IMR-90 (cell line): ENCODE measurements around the gene SLC40A1. TPM values are rescaled to one million over a fixed set of nuclear protein-coding genes. Genes with fewer than 3 reads are reported as not detected.

ENCODE experiments used
- ATAC-seq: fragments of 200-7000 bp; cut with Tn5 transposase; 2 replicates; pipeline ENCODE4 v1.9.1; 2020; ENCODE audit warnings: low read depth, mild to moderate bottlenecking, moderate library complexity
- BruUV-seq: library from RNA; stranded (reverse); fragments of 400-500 nt; replicated peaks from 2 replicates; lab custom pipeline; 2021; lab: Mats Ljungman, UMichigan
- CTCF ChIA-PET: fragments of 300-600 bp; formaldehyde crosslinking; extraction: SDS; loops from one replicate; lab custom pipeline; 2021; ENCODE audit warnings: antibody characterized with exemption; lab: Yijun Ruan, JAX
- POLR2A ChIA-PET: fragments of 300-600 bp; sonication (Branson Sonifier 250); formaldehyde crosslinking; loops from one replicate; lab custom pipeline; 2022; ENCODE audit warnings: antibody characterized with exemption; ENCODE audit not compliant: unreplicated experiment; lab: Charles Lee
- DNase-seq: peaks from one replicate; pipeline ENCODE4 v3.0.0; 2013
- H2AFZ ChIP-seq: replicated peaks from 2 replicates; pipeline ENCODE3; 2013; ENCODE audit warnings: low read length, mild to moderate bottlenecking; ENCODE audit not compliant: poor library complexity
- H2AK5ac ChIP-seq: 2 replicates; pipeline ENCODE4 v1.6.1; 2013; ENCODE audit warnings: low read depth, low read length, inconsistent platforms
- H2AK9ac ChIP-seq: replicated peaks from 2 replicates; pipeline ENCODE3; 2013; ENCODE audit warnings: mild to moderate bottlenecking, low read depth, low read length, moderate library complexity; ENCODE audit not compliant: poor library complexity
- H2BK120ac ChIP-seq: 2 replicates; pipeline ENCODE4 v1.6.1; 2013; ENCODE audit warnings: low read depth, low read length, inconsistent platforms
- H2BK15ac ChIP-seq: 3 replicates; pipeline ENCODE4 v1.6.1; 2013; ENCODE audit warnings: low read depth, low read length, inconsistent platforms
- H2BK20ac ChIP-seq: 2 replicates; pipeline ENCODE4 v1.6.1; 2013; ENCODE audit warnings: low read depth, mild to moderate bottlenecking, inconsistent platforms, low read length, moderate library complexity
- H2BK5ac ChIP-seq: 2 replicates; pipeline ENCODE4 v1.6.1; 2013; ENCODE audit warnings: mild to moderate bottlenecking, low read depth, low read length, inconsistent platforms; ENCODE audit not compliant: poor library complexity, severe bottlenecking
- H3K14ac ChIP-seq: replicated peaks from 2 replicates; pipeline ENCODE4 v1.6.1; 2013; ENCODE audit warnings: low read depth, low read length, inconsistent platforms
- H3K18ac ChIP-seq: 2 replicates; pipeline ENCODE4 v1.6.1; 2013; ENCODE audit warnings: low read depth, low read length, control low read depth
- H3K23ac ChIP-seq: 2 replicates; pipeline ENCODE4 v1.6.1; 2013; ENCODE audit warnings: low read depth, low read length, inconsistent platforms
- H3K27ac ChIP-seq: 2 replicates; pipeline ENCODE4 v1.5.1; 2013; ENCODE audit warnings: mild to moderate bottlenecking, control low read depth, low read length; ENCODE audit not compliant: insufficient read depth
- H3K27me3 ChIP-seq: 2 replicates; pipeline ENCODE4 v1.6.1; 2013; ENCODE audit warnings: low read length; ENCODE audit not compliant: control insufficient read depth, insufficient read depth
- H3K36me3 ChIP-seq: 2 replicates; pipeline ENCODE4 v1.6.1; 2013; ENCODE audit warnings: low read length, mixed read lengths; ENCODE audit not compliant: control insufficient read depth, insufficient read depth
- H3K4ac ChIP-seq: 2 replicates; pipeline ENCODE4 v1.6.1; 2013; ENCODE audit warnings: low read depth, low read length, inconsistent platforms
- H3K4me1 ChIP-seq: 2 replicates; pipeline ENCODE4 v1.6.1; 2013; ENCODE audit warnings: low read length, mixed read lengths; ENCODE audit not compliant: control insufficient read depth, insufficient read depth
- H3K4me2 ChIP-seq: 2 replicates; pipeline ENCODE4 v1.6.1; 2013; ENCODE audit warnings: low read depth, mild to moderate bottlenecking, control low read depth, low read length, moderate library complexity
- H3K4me3 ChIP-seq: 2 replicates; pipeline ENCODE4 v1.5.1; 2013; ENCODE audit warnings: low read depth, mild to moderate bottlenecking, control low read depth, low read length, moderate library complexity; ENCODE audit not compliant: insufficient read depth
- H3K56ac ChIP-seq: 2 replicates; pipeline ENCODE4 v1.6.1; 2013; ENCODE audit warnings: low read length, inconsistent platforms; ENCODE audit not compliant: insufficient read depth; ENCODE audit errors: extremely low read depth
- H3K79me1 ChIP-seq, 2 experiments: 2 replicates each; pipeline ENCODE4 v1.6.1; 2013; ENCODE audit warnings: low read length in 2 of 2, inconsistent platforms in 1 of 2, low read depth in 1 of 2
- H3K9ac ChIP-seq: 2 replicates; pipeline ENCODE4 v1.6.1; 2013; ENCODE audit warnings: low read depth, low read length, control low read depth
- H3K9me1 ChIP-seq: 2 replicates; pipeline ENCODE4 v1.6.1; 2013; ENCODE audit warnings: low read length, inconsistent platforms; ENCODE audit not compliant: insufficient read depth
- H3K9me3 ChIP-seq: 2 replicates; pipeline ENCODE4 v1.6.1; 2013; ENCODE audit warnings: low read length; ENCODE audit not compliant: control insufficient read depth, insufficient read depth
- H4K20me1 ChIP-seq: 2 replicates; pipeline ENCODE4 v1.6.1; 2013; ENCODE audit warnings: low read length, inconsistent platforms; ENCODE audit not compliant: insufficient read depth
- H4K5ac ChIP-seq: 2 replicates; pipeline ENCODE4 v1.6.1; 2013; ENCODE audit warnings: mild to moderate bottlenecking, low read depth, low read length, control low read depth
- H4K8ac ChIP-seq, 2 experiments: 2 replicates each; pipeline ENCODE4 v1.6.1; 2013; ENCODE audit warnings: low read depth in 2 of 2, low read length in 2 of 2, control low read depth in 1 of 2, inconsistent platforms in 1 of 2
- H4K91ac ChIP-seq: 2 replicates; pipeline ENCODE4 v1.6.1; 2013; ENCODE audit warnings: low read depth, low read length, inconsistent platforms; ENCODE audit not compliant: insufficient read depth
- BHLHE40 ChIP-seq: fragments of 150-350 bp; IDR thresholded peaks from 2 replicates; pipeline ENCODE4 v1.6.1; 2016; ENCODE audit warnings: mild to moderate bottlenecking, low read depth, low read length
- CHD1 ChIP-seq: IDR thresholded peaks from 2 replicates; pipeline ENCODE4 v1.6.1; 2012; ENCODE audit warnings: low read depth, low read length, improper control_type of control experiment
- CTCF ChIP-seq: conservative IDR thresholded peaks from 2 replicates; pipeline ENCODE4 v1.5.1; 2012; ENCODE audit warnings: mild to moderate bottlenecking, low read depth, low read length, improper control_type of control experiment
- FOS ChIP-seq: fragments of 150-350 bp; IDR thresholded peaks from 2 replicates; pipeline ENCODE4 v1.6.1; 2016; ENCODE audit warnings: low read depth, low read length
- MAFK ChIP-seq: IDR thresholded peaks from 2 replicates; pipeline ENCODE4 v1.6.1; 2012; ENCODE audit warnings: low read depth, low read length, improper control_type of control experiment
- MAZ ChIP-seq: IDR thresholded peaks from 2 replicates; pipeline ENCODE4 v1.6.1; 2012; ENCODE audit warnings: low read depth, mild to moderate bottlenecking, low read length, improper control_type of control experiment, moderate library complexity, borderline replicate concordance
- MXI1 ChIP-seq: IDR thresholded peaks from 2 replicates; pipeline ENCODE4 v1.6.1; 2012; ENCODE audit warnings: low read depth, mild to moderate bottlenecking, low read length, moderate library complexity, borderline replicate concordance
- NFE2L2 ChIP-seq: fragments of 150-350 bp; IDR thresholded peaks from 2 replicates; pipeline ENCODE4 v1.6.1; 2016; ENCODE audit warnings: low read depth, mild to moderate bottlenecking, low read length
- POLR2A ChIP-seq: IDR thresholded peaks from 2 replicates; pipeline ENCODE4 v1.6.1; 2012; ENCODE audit warnings: mild to moderate bottlenecking, low read depth, low read length
- RCOR1 ChIP-seq: IDR thresholded peaks from 2 replicates; pipeline ENCODE4 v1.6.1; 2012; ENCODE audit warnings: mild to moderate bottlenecking, low read length, improper control_type of control experiment; ENCODE audit not compliant: insufficient replicate concordance
- RFX5 ChIP-seq: IDR thresholded peaks from 2 replicates; pipeline ENCODE4 v1.8.0; 2012; ENCODE audit warnings: low read depth, mild to moderate bottlenecking, low read length, moderate library complexity
- SMC3 ChIP-seq: fragments of 150-350 bp; IDR thresholded peaks from 2 replicates; pipeline ENCODE4 v1.6.1; 2016; ENCODE audit warnings: low read depth, mild to moderate bottlenecking, antibody characterized with exemption, low read length, moderate library complexity
- WGBS, 2 experiments: methylation state at CpG; one replicate each; pipeline versions ENCODE4 v1.1.5 to v1.1.7; 2013; ENCODE audit warnings: missing lambda C conversion rate in 2 of 2; ENCODE audit not compliant: insufficient read length in 1 of 2; ENCODE audit errors: extremely low coverage in 2 of 2; 5-methylcytosine and 5-hydroxymethylcytosine counted together
- dilution Hi-C: fragments of 300-500 bp; cut with HindIII; formaldehyde crosslinking; loops from one replicate; pipeline ENCODE4 v1.14.3; 2018; ENCODE audit warnings: low sequenced_read_pairs; ENCODE audit not compliant: unreplicated experiment
- in situ Hi-C: fragments of 300-500 bp; cut with MboI; formaldehyde crosslinking; loops from 3 replicates; pipeline ENCODE4 v1.14.3; 2019; ENCODE audit warnings: low sequenced_read_pairs, inconsistent platforms, mixed read lengths
- intact Hi-C: fragments of 100-400 bp; cut with micrococcal nuclease; formaldehyde crosslinking; loops from 2 replicates; pipeline ENCODE4 v1.10.0; 2022
- polyA plus RNA-seq, 3 experiments: library from polyadenylated mRNA; depleted of rRNA; stranded (reverse); fragments of >200 nt; gene quantifications; 2 replicates each; pipeline ENCODE4 v1.2.3, GENCODE V29; 2012; ENCODE audit warnings: low replicate concordance in 1 of 3
- total RNA-seq: library from RNA; depleted of rRNA; stranded (reverse); fragments of >200 nt; gene quantifications from 2 replicates; pipeline ENCODE4 v1.2.3, GENCODE V29; 2012

The SLC40A1 gene
- total and polyA plus RNA-seq, 2 of the 4 experiments (the other 2 are of a cell fraction): 1.5 to 5.0 TPM

- dilution Hi-C loops: no loop called here
- H2BK5ac ChIP-seq: no peak overlapping the region
- no peak overlapping the region for H3K14ac ChIP-seq
- no peaks in the 10 kb centered on the region for H3K79me1 ChIP-seq
- no peak overlapping the region for H2BK15ac ChIP-seq
- no peak overlapping the region for H4K8ac ChIP-seq
- TF ChIP-seq NFE2L2 (no peak), POLR2A (no peak), FOS (no peak), CTCF (no peak), BHLHE40 (no peak), MAZ (no peak), RFX5 (no peak), MXI1 (no peak), CHD1 (no peak), RCOR1 (no peak), MAFK (no peak), SMC3 (no peak)
- no peak overlapping the region for H4K91ac ChIP-seq
- no peak overlapping the region for H3K4me2 ChIP-seq
- no peaks in the 10 kb centered on the region for H3K36me3 ChIP-seq
- H2AK5ac ChIP-seq: no peak overlapping the region
- WGBS, 2 experiments: no CpG with 5 or more reads among the region's 3 CpGs
- no peak overlapping the region for H2BK20ac ChIP-seq
- ChIA-PET POLR2A (no interaction called here), CTCF (interaction anchor here (0.7 kb wide), 1 partner anchor 47 kb away, joined by 3 read pairs; no protein-coding TSS in a partner anchor)
- no peaks in the 10 kb centered on the region for H4K20me1 ChIP-seq
- H3K56ac ChIP-seq: no peak overlapping the region
- no peak overlapping the region for H4K5ac ChIP-seq
- no peak overlapping the region for H2BK120ac ChIP-seq
- no peaks in the 10 kb centered on the region for H3K9me3 ChIP-seq
- H3K4me3 ChIP-seq: no peak overlapping the region
- H3K9ac ChIP-seq: no peak overlapping the region
- H3K27me3 ChIP-seq: no peaks in the 10 kb centered on the region
- H3K27ac ChIP-seq: no peak overlapping the region
- no peak overlapping the region for H2AK9ac ChIP-seq
- no peak overlapping the region for H3K18ac ChIP-seq
- intact Hi-C loops: no loop called here
- peaks cover 2% of the 10 kb centered on the region for H3K4me1 ChIP-seq
- H3K9me1 ChIP-seq: no peaks in the 10 kb centered on the region
- H3K4ac ChIP-seq: no peak overlapping the region
- H3K23ac ChIP-seq: no peak overlapping the region
- in situ Hi-C loops: no loop called here
- DNase-seq (no peak), ATAC-seq (no peak)
- H2AFZ ChIP-seq: no peak overlapping the region
- no TSS peak for BruUV-seq
These were observed 14.8 kb upstream of the SLC40A1 start for GRCh38 chr2:189595417-189595816.
